Gastrocnemius medialis (tissue), 4 donors: ENCODE data around the gene GGA2. TPM values are rescaled to one million over a fixed set of nuclear protein-coding genes. Genes with fewer than 3 reads are reported as not detected.

ENCODE experiments used
- ATAC-seq, 2 donors: fragments of 150-250 bp; one replicate each; pipeline ENCODE4 v1.9.1; 2016
- DNase-seq, 2 donors: peaks; one replicate each; pipeline ENCODE4 v3.0.0-alpha.2; 2019
- H3K27ac ChIP-seq, 4 donors: fragments of 200-600 bp; sonication (generic); 1 replicate in 1 of 4; 2 replicates in 3 of 4; pipeline ENCODE4 v1.5.1; 2016 to 2018; ENCODE audit warnings: mild to moderate bottlenecking in 2 of 4, moderate library complexity in 1 of 4
- H3K27me3 ChIP-seq, 3 donors: fragments of 200-600 bp; sonication (generic) in 2 of 3; 1 replicate in 1 of 3; 2 replicates in 2 of 3; pipeline versions ENCODE4 v1.5.1 to v1.6.0; 2016 to 2019; ENCODE audit warnings: mild to moderate bottlenecking in 1 of 3, moderate library complexity in 1 of 3
- H3K36me3 ChIP-seq, 2 donors: fragments of 200-600 bp; sonication (generic) in 1 of 2; one replicate each; pipeline ENCODE4 v1.5.1; 2017 to 2018
- H3K4me1 ChIP-seq, 2 donors: fragments of 200-600 bp; sonication (generic) in 1 of 2; one replicate each; pipeline ENCODE4 v1.5.1; 2016 to 2017; ENCODE audit warnings: mild to moderate bottlenecking in 2 of 2
- H3K4me3 ChIP-seq, 4 donors: fragments of 200-600 bp; sonication (generic) in 3 of 4; 1 replicate in 1 of 4; 2 replicates in 3 of 4; pipeline ENCODE4 v1.5.1; 2016 to 2019; ENCODE audit warnings: mild to moderate bottlenecking in 2 of 4
- H3K9me3 ChIP-seq, 3 donors: fragments of 200-600 bp; sonication (generic) in 2 of 3; 1 replicate in 1 of 3; 2 replicates in 2 of 3; pipeline ENCODE4 v1.5.1; 2016 to 2019
- CTCF ChIP-seq, 5 experiments: fragments of 450-650 bp in 3 of 5; fragments of 200-600 bp in 2 of 5; sonication (generic) in 2 of 5; IDR thresholded peaks in 4 of 5; conservative IDR thresholded peaks in 1 of 5; 1 replicate in 4 of 5; 2 replicates in 1 of 5; pipeline ENCODE4 v1.5.1; 2016 to 2019; ENCODE audit warnings: antibody characterized with exemption in 5 of 5, mild to moderate bottlenecking in 3 of 5, moderate library complexity in 3 of 5
- POLR2A ChIP-seq, 2 donors: fragments of 450-650 bp; IDR thresholded peaks; one replicate each; pipeline ENCODE4 v1.6.1; 2017; ENCODE audit warnings: antibody characterized with exemption in 2 of 2, mild to moderate bottlenecking in 2 of 2, moderate library complexity in 2 of 2
- in situ Hi-C, 4 donors: fragments of 200-750 bp; cut with MboI; loops; one replicate each; pipeline versions ENCODE4 v1.15.0 to v1.8.0; 2017; ENCODE audit warnings: low sequenced_read_pairs in 4 of 4
- intact Hi-C: fragments of 100-400 bp; cut with DNase I; formaldehyde crosslinking; loops from one replicate; pipeline ENCODE4 v1.15.1; 2023; ENCODE audit warnings: low total_unique reads
- total RNA-seq, 4 donors: library from RNA; depleted of rRNA; stranded (reverse); fragments of >200 nt; gene quantifications; one replicate each; pipeline versions ENCODE4 v1.1.0 to v1.2.3, GENCODE V29; 2016

The GGA2 gene
- total RNA-seq, 4 donors from 2014 or later: 31.0 to 79.9 (median 48.8) TPM

GRCh38 chr16:23532448-23532847, 22.2 kb upstream of the GGA2 start:
- in situ Hi-C loops (no loop called here), intact Hi-C loops (no loop called here)
- ATAC-seq (no peak), DNase-seq (no peak)
- no peak for TF ChIP-seq CTCF (IDR thresholded peaks at IDR 0.05 in 4 of 5, conservative IDR thresholded peaks at IDR 0.05 in 1 of 5)
- TF ChIP-seq POLR2A (IDR thresholded peaks at IDR 0.05): no peak
- Histone ChIP-seq H3K4me1 (no peaks in the 10 kb centered on the region), H3K27me3 (no peaks in the 10 kb centered on the region), H3K4me3 (no peak overlapping the region), H3K9me3 (no peaks in the 10 kb centered on the region), H3K27ac (no peak overlapping the region), H3K36me3 (peaks cover 0 to 84% of the 10 kb centered on the region in 2 donors)

GRCh38 chr16:23530062-23530461, 19.8 kb upstream of the GGA2 start:
- Histone ChIP-seq H3K4me1 (no peaks in the 10 kb centered on the region), H3K4me3 (no peak overlapping the region), H3K9me3 (no peaks in the 10 kb centered on the region), H3K27me3 (no peaks in the 10 kb centered on the region), H3K27ac (no peak overlapping the region), H3K36me3 (peaks cover 0 to 87% of the 10 kb centered on the region in 2 donors)
- no peak for DNase-seq
- no peak for TF ChIP-seq CTCF (IDR thresholded peaks at IDR 0.05 in 4 of 5, conservative IDR thresholded peaks at IDR 0.05 in 1 of 5)
- no peak for TF ChIP-seq POLR2A (IDR thresholded peaks at IDR 0.05)
- intact Hi-C loops (no loop called here), in situ Hi-C loops (no loop called here)
- no peak for ATAC-seq

GRCh38 chr16:23528644-23529310, 18.5 kb upstream of the GGA2 start:
- no peaks in the 10 kb centered on the region for H3K27me3 ChIP-seq
- intact Hi-C loops: no loop called here
- H3K4me1 ChIP-seq: no peaks in the 10 kb centered on the region
- DNase-seq (no peak), ATAC-seq (peak in 1 of 2 donors; percentile 29)
- no peak for TF ChIP-seq POLR2A (IDR thresholded peaks at IDR 0.05)
- no peak for TF ChIP-seq CTCF (IDR thresholded peaks at IDR 0.05 in 4 of 5, conservative IDR thresholded peaks at IDR 0.05 in 1 of 5)
- no peaks in the 10 kb centered on the region for H3K9me3 ChIP-seq
- no peak overlapping the region for H3K4me3 ChIP-seq
- peak overlapping the region in 1 of 4 donors; percentile 50 for H3K27ac ChIP-seq
- in situ Hi-C loops: no loop called here
- peaks cover 0 to 87% of the 10 kb centered on the region in 2 donors for H3K36me3 ChIP-seq

- peak; percentile 67 to 85 for ATAC-seq
- DNase-seq: peak in 1 of 2 donors; percentile 52
- in situ Hi-C loops (no loop called here), intact Hi-C loops (no loop called here)
- TF ChIP-seq CTCF (IDR thresholded peaks at IDR 0.05 in 4 of 5, conservative IDR thresholded peaks at IDR 0.05 in 1 of 5): no peak
- no peak for TF ChIP-seq POLR2A (IDR thresholded peaks at IDR 0.05)
- Histone ChIP-seq H3K4me3 (no peak overlapping the region), H3K9me3 (no peaks in the 10 kb centered on the region), H3K4me1 (peaks cover 0 to 3% of the 10 kb centered on the region in 2 donors), H3K36me3 (peaks cover 0 to 87% of the 10 kb centered on the region in 2 donors), H3K27me3 (no peaks in the 10 kb centered on the region), H3K27ac (peak overlapping the region in 1 of 4 donors; percentile 50)
These were observed 17.8 kb upstream of the GGA2 start for GRCh38 chr16:23527961-23528643.
